Spinal cord (tissue), 10 donors: ENCODE measurements around the gene DPY19L2. TPM values are rescaled to one million over a fixed set of nuclear protein-coding genes. Genes with fewer than 3 reads are reported as not detected.
"Not testable (repeated sequence)": the region's sequence is repeated elsewhere in the genome, so short reads cannot be mapped to it uniquely, and the experiment has no call there.

Experiments
- DNase-seq, 6 donors: peaks; one replicate each; pipeline versions ENCODE4 v3.0.0 to v3.0.0-alpha.2; 2013 to 2015; ENCODE audit warnings: low spot score in 6 of 6, low read depth in 4 of 6
- H3K27ac ChIP-seq: one replicate; pipeline ENCODE4 v1.5.1; 2013; ENCODE audit warnings: low read depth, low read length, control low read depth
- H3K27me3 ChIP-seq: one replicate; pipeline ENCODE4 v1.6.1; 2013; ENCODE audit warnings: low read length; ENCODE audit not compliant: control insufficient read depth, insufficient read depth
- H3K36me3 ChIP-seq: one replicate; pipeline ENCODE4 v1.6.1; 2013; ENCODE audit warnings: low read length; ENCODE audit not compliant: control insufficient read depth, insufficient read depth
- H3K4me1 ChIP-seq: one replicate; pipeline ENCODE4 v1.6.1; 2013; ENCODE audit warnings: low read length; ENCODE audit not compliant: control insufficient read depth, insufficient read depth
- H3K4me3 ChIP-seq: one replicate; pipeline ENCODE4 v1.5.1; 2013; ENCODE audit warnings: low read depth, low read length, control low read depth
- H3K9me3 ChIP-seq: one replicate; pipeline ENCODE4 v1.6.1; 2013; ENCODE audit warnings: low read length; ENCODE audit not compliant: control insufficient read depth, insufficient read depth
- WGBS: methylation state at CpG from one replicate; pipeline ENCODE4 v1.1.5; 2013; ENCODE audit warnings: missing lambda C conversion rate; ENCODE audit not compliant: insufficient coverage; 5-methylcytosine and 5-hydroxymethylcytosine counted together
- long read RNA-seq, 4 donors: transcript quantifications; one replicate each; lab custom pipeline, GENCODE V29; 2026
- polyA plus RNA-seq, 2 donors: library from polyadenylated mRNA; unstranded; fragments of 120-200 nt; gene quantifications; one replicate each; pipeline ENCODE4 v1.2.1, GENCODE V29; 2013; ENCODE audit not compliant: insufficient read length in 2 of 2
- total RNA-seq, 2 donors: library from RNA; depleted of rRNA in 1 of 2; stranded (reverse); fragments of 120-200 nt in 1 of 2; fragments of >200 nt in 1 of 2; gene quantifications; one replicate each; pipeline versions ENCODE4 v1.2.3 to v1.2.4, GENCODE V29; 2013 to 2014
- donor health status: healthy.

DPY19L2 gene
- total RNA-seq (10 to 100 TPM; 23.7 to 48.8 TPM), polyA plus RNA-seq (10 to 100 TPM; 45.0 to 55.5 TPM)
- long read RNA-seq, donor 1, partial matches to known transcripts: 9 of 13 reads
- long read RNA-seq, donor 1, other reads (novel, unspliced or antisense): 0 of 13 reads
- long read RNA-seq, donor 2, partial matches to known transcripts: 6 of 6 reads
- long read RNA-seq, donor 2, other reads (novel, unspliced or antisense): 0 of 6 reads
- long read RNA-seq, donor 3, partial matches to known transcripts: 0 of 2 reads
- long read RNA-seq, donor 3, other reads (novel, unspliced or antisense): 0 of 2 reads
- long read RNA-seq, donor 4, partial matches to known transcripts: 8 of 9 reads
- long read RNA-seq, donor 4, other reads (novel, unspliced or antisense): 0 of 9 reads

- Histone ChIP-seq H3K27me3 (no peaks in the 10 kb centered on the region), H3K4me1 (no peaks in the 10 kb centered on the region), H3K36me3 (no peaks in the 10 kb centered on the region), H3K27ac (peak within 1 kb of the TSS; percentile 90), H3K9me3 (no peaks in the 10 kb centered on the region), H3K4me3 (peak within 1 kb of the TSS; percentile 83)
- DNase-seq: peak; percentile 52 to 97 (median 74)
- WGBS: under 1% methylated on average over 56 of the region's 56 CpGs
Observed at GRCh38 chr12:63668028-63668799, at the start of gene DPY19L2. Gene DPY19L2, minus strand, starts transcription at chr12:63668493. Its CDS starts 100 bp downstream, at chr12:63668393.

- not testable (repeated sequence) for H3K27ac ChIP-seq, H3K9me3 ChIP-seq, H3K4me1 ChIP-seq, H3K27me3 ChIP-seq, H3K4me3 ChIP-seq, DNase-seq, H3K36me3 ChIP-seq
- WGBS: no CpG with 5 or more reads among the region's 4 CpGs
Observed at GRCh38 chr12:63716891-63717290, 48.6 kb upstream of the DPY19L2 start.

GRCh38 chr12:63715107-63715625 is 46.9 kb upstream of the DPY19L2 start:
- not testable (repeated sequence) for DNase-seq, H3K36me3 ChIP-seq, H3K27ac ChIP-seq, H3K27me3 ChIP-seq, H3K4me1 ChIP-seq, H3K4me3 ChIP-seq, H3K9me3 ChIP-seq
- no CpG with 5 or more reads among the region's 3 CpGs for WGBS

- no CpG with 5 or more reads among the region's 1 CpG for WGBS
- H3K9me3 ChIP-seq, H3K4me3 ChIP-seq: not testable (repeated sequence)
Observed at GRCh38 chr12:63714409-63714808, 46.1 kb upstream of the DPY19L2 start.

GRCh38 chr12:63713681-63714075 is 45.4 kb upstream of the DPY19L2 start:
- not testable (repeated sequence) for DNase-seq, H3K9me3 ChIP-seq, H3K4me1 ChIP-seq, H3K27ac ChIP-seq, H3K4me3 ChIP-seq, H3K36me3 ChIP-seq, H3K27me3 ChIP-seq
- no CpG with 5 or more reads among the region's 2 CpGs for WGBS

More at GRCh38 chr12:63714409-63714808, 46.1 kb upstream of the DPY19L2 start:
- H3K36me3 ChIP-seq, H3K27ac ChIP-seq, H3K27me3 ChIP-seq, H3K4me1 ChIP-seq, DNase-seq: not testable (repeated sequence)

- H3K4me1 ChIP-seq, H3K9me3 ChIP-seq, DNase-seq, H3K27me3 ChIP-seq, H3K36me3 ChIP-seq, H3K27ac ChIP-seq, H3K4me3 ChIP-seq: not testable (repeated sequence)
- WGBS: no CpG with 5 or more reads among the region's 1 CpG
Observed at GRCh38 chr12:63712979-63713680, 44.8 kb upstream of the DPY19L2 start.

GRCh38 chr12:63712376-63712974 is 44.2 kb upstream of the DPY19L2 start:
- not testable (repeated sequence) for DNase-seq, H3K4me3 ChIP-seq, H3K4me1 ChIP-seq, H3K27ac ChIP-seq, H3K27me3 ChIP-seq, H3K9me3 ChIP-seq, H3K36me3 ChIP-seq
- WGBS: no CpG with 5 or more reads among the region's 2 CpGs

GRCh38 chr12:63711339-63711738 is 43.0 kb upstream of the DPY19L2 start:
- not testable (repeated sequence) for H3K36me3 ChIP-seq, H3K4me1 ChIP-seq, H3K9me3 ChIP-seq, H3K27me3 ChIP-seq, H3K4me3 ChIP-seq, H3K27ac ChIP-seq, DNase-seq
- WGBS: no CpG with 5 or more reads among the region's 2 CpGs

- WGBS: 94% methylated on average over 3 of the region's 3 CpGs
- no peak overlapping the region for H3K27ac ChIP-seq
- no peak overlapping the region for H3K4me3 ChIP-seq
- no peaks in the 10 kb centered on the region for H3K36me3 ChIP-seq
- H3K4me1 ChIP-seq: no peaks in the 10 kb centered on the region
- no peak for DNase-seq
- H3K27me3 ChIP-seq: no peaks in the 10 kb centered on the region
- no peaks in the 10 kb centered on the region for H3K9me3 ChIP-seq
Observed at GRCh38 chr12:63706336-63706735, 38.0 kb upstream of the DPY19L2 start.
